GM18858 (cell line): ENCODE results near the gene KAT6B.
"Not testable (repeated sequence)": the region's sequence is repeated elsewhere in the genome, so short reads cannot be mapped to it uniquely, and the experiment has no call there.

Experiments
- ATAC-seq: cut with Tn5 transposase; IDR thresholded peaks from one replicate; pipeline ENCODE4 v1.9.1; 2021; ENCODE audit not compliant: unreplicated experiment

KAT6B gene

DNA sequence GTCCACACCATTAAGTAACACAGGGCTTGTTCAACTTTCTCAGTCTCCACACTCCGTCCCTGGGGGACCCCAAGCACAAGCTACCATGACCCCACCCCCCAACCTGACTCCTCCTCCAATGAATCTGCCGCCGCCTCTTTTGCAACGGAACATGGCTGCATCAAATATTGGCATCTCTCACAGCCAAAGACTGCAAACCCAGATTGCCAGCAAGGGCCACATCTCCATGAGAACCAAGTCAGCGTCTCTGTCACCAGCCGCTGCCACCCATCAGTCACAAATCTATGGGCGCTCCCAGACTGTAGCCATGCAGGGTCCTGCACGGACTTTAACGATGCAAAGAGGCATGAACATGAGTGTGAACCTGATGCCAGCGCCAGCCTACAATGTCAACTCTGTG is 204.0 kb downstream of the KAT6B start:
- ATAC-seq = no peak

DNA sequence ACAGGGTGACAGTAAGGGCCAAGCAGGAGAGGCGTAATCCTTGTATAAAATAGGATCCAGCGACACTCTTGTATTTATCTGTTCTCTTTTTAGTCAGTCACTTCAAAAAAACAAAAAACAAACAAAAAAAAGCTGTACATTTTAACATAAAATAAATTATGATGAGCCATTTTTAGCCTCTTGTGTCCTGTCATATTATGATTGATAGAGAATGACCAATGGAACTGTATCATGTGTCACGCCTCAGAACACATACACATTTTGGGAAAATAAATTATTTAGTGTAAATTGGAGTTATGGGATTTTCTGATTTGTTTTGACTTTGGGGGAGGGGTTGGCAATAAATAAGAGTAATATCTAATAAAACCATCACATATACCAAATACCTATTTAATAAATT is 205.7 kb downstream of the KAT6B start:
- ATAC-seq = no peak

DNA sequence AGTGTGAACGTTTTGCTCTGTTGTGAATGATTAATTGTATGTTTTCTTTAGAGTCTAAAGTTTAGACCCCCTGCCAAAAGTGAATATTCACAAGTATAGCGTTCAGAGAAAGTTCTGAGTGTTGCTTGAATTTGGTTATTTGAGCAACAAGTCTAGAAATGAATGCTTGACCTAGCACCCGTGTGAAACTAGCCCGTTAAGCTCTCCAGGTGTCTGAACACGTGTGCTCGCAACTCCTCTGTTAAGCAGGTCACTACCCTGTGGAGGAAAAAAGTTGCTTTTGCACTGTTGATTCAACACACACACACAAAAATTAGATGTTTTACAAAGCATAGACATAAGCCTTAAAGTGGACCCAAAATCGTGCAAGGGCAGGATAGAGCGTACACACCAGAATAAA is 206.4 kb downstream of the KAT6B start:
- no peak for ATAC-seq

GRCh38 chr10:75033399-75034130 is 207.2 kb downstream of the KAT6B start:
- ATAC-seq = no peak

- ATAC-seq = no peak
Observed at GRCh38 chr10:75034131-75034512, 207.7 kb downstream of the KAT6B start.

DNA sequence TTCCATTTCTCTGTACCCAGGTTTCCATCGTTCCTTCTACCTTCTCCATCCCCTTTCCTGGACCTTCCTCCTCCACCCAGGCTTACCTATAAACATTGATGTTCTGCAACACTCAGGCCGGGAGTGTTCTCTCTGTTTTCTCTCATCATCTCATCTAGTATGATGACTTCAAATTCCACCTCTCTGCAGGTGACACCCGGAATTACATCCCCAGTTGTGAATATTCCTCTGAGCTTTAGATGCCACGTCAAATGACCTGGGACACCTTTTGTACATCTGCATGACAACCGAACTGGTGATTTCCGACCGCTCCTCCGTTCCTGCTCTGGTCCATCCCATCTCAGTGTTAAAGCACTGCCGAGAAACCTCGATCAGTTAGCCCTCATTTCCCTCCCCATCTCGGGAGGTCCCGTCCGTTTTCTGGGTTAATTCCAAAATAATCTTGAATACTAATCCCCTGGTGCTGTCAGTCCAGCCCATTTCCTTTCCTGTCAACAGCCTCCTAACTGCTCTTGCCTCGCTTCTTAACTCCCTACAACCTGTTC is 208.4 kb downstream of the KAT6B start:
- ATAC-seq = no peak

DNA sequence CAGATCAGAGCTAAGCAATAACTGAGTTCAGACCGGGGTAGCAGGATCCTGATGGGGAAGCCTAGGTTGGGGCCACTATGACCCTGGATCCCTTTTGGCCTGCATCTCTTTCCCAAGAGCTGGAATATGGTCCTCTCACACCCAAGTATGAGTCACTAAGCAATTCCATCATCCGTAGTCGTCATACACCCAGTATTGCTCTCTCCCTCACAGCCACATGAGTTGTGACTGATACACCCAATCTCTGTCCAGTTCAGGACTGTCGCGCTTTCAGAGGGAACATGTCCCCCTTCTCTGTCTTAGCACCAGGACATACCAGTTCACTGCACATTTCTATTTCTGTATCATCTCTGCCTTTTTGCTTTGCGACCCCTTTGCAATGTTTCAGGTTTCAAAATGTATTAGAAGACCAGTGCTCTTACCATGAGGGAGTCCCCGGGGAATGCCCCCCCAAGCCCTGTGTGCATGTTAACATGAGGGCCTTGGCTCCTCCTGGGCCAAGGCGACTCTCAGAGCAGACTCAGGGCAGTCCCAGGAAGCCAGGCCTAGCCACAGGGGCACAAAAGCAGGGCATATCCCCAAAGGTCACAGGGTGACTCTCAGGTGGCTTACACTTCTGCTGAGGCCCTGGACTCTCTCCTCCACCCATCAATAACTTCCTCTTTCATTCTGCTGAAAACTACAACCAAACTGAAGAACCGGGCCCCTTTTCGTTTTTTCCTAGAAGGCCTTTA is 209.7 kb downstream of the KAT6B start:
- ATAC-seq = no peak

DNA sequence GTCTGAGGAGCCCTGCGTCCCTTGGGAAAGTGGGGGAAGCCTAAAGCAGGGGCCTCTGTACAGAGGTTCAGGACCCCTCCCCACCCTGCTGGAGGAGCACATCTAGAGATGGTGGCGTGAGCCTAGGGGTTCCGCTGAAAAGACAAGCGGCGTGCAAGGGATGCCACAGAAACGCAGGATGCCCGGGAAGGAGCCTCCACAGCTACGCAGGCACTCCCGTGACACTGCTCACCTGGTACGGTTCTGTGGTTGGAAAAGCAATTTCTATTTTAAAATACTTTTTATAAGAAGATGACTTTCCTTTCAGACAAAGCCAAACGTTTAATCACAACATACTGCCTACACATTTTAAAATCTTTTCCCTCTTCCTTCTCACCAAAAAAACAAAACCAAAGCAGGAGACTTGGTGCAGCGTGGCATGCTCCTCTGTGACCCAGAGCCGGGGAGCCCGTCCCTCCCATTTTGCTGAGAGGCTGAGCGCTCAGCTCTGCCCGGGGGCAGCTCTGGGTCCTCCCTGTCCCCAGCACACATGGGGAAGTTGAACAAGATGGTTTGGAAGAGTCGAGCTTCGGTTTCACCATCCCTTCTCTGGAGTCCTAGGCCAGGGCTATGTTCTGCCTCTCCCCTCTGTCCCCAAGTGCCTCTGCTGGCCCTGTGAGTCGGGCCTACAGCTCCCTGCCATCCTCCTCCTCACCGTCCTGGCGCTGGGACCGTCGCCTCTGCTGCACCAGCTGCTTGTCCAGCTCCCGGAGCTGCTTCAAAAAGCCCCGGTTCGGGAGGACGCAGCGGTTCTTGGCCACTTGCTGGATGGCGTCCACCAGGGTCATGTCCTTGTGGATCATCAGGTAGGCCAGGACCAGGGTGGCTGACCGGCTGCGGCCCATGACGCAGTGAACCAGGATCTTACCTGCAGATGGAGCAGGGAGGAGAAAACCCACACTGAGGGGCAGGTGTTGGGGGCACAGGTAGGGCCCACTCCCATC is 211.1 kb downstream of the KAT6B start:
- no peak for ATAC-seq

DNA sequence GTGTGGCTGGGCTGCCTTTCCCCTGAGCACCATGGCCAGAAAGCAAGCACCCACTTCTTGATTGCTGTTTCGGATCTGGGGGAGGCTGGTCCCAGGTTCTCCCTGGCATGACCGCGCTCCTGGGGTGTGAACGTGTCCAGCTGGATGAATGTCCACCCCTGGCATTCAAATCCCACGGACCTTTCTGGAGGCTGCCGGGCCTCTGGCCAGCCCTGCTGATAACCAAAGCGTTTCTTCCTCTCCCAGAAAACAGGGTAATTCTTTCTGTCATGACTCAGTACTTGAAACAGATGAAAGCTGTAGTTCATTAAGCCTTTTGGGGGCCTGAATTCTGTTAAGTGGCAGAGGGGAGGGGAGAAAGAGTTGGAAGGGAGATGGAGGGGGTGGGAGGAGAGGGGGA is 211.9 kb downstream of the KAT6B start:
- ATAC-seq = no peak

DNA sequence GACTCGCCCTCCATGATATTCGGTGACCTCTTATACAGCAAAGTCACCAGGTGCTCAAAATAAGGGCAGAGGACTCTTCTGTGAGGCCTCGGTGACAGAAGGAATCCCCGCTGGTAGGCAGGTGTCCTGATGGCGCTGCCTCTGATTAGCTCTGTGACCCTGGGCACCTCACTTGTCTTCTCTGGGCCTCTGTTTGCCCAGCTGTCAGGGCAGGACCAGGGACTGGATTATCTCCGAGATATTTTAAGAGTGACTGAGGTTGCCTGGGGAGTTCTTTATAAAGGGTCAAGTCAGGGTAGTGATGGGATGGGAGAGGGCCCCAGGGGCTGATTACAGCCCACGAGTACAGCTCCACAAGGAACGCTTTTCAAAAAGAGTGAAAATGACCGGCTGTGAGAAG is 214.2 kb downstream of the KAT6B start:
- ATAC-seq = no peak

GRCh38 chr10:75042292-75042974 is 216.0 kb downstream of the KAT6B start:
- no peak for ATAC-seq

GRCh38 chr10:75043256-75044131 is 217.1 kb downstream of the KAT6B start:
- no peak for ATAC-seq

GRCh38 chr10:75048669-75049098 is 222.3 kb downstream of the KAT6B start:
- ATAC-seq = no peak

- no peak for ATAC-seq
Observed at GRCh38 chr10:75049316-75050148, 223.1 kb downstream of the KAT6B start.

- ATAC-seq = no peak
Observed at GRCh38 chr10:75050149-75050919, 223.9 kb downstream of the KAT6B start.

DNA sequence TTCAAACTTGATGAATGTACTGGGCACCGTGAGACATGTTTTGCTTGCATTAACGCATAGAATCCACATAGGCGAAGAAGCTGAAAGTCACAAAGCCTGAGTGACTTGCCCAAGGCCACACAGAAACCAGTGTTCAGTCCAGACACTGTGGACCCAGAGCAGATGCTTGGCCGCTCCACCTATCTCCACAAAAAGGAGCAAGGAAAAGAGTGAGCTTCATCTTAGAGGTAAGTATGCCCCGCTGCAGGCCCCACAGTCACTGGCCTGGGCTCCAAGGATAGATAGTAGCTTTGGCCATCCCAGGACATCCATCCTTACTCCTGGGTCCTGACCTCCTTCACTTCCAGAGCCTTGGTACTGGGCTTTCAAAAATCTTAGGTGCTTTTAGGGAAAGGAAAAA is 224.9 kb downstream of the KAT6B start:
- no peak for ATAC-seq

- not testable (repeated sequence) for ATAC-seq
Observed at GRCh38 chr10:75055896-75056406, 229.6 kb downstream of the KAT6B start.

GRCh38 chr10:75057680-75058079 is 231.3 kb downstream of the KAT6B start:
- ATAC-seq = no peak
